ENCODE measurements around the gene AMELX. TPM values are rescaled to one million over a fixed set of nuclear protein-coding genes. Genes with fewer than 3 reads are reported as not detected.

The AMELX gene
- not detected in 2 replicates for polyA plus RNA-seq (2014; cell fraction: cytosol; rRNA removed)
- polyA plus RNA-seq (2014; cell fraction: nucleus; rRNA removed) = not detected in 2 replicates

GRCh38 chrX:11293113-11293512, at the start of gene AMELX:
AMELX (plus strand) TSS chrX:11293413; CDS start chrX:11294789, 1,376 bp downstream.
- DNase-seq (ENCODE audit: low spot score) = no peak

- DNase-seq (ENCODE audit: low spot score) = no peak
Measured at GRCh38 chrX:11244636-11245035, 48.6 kb upstream of the AMELX start.

DNA sequence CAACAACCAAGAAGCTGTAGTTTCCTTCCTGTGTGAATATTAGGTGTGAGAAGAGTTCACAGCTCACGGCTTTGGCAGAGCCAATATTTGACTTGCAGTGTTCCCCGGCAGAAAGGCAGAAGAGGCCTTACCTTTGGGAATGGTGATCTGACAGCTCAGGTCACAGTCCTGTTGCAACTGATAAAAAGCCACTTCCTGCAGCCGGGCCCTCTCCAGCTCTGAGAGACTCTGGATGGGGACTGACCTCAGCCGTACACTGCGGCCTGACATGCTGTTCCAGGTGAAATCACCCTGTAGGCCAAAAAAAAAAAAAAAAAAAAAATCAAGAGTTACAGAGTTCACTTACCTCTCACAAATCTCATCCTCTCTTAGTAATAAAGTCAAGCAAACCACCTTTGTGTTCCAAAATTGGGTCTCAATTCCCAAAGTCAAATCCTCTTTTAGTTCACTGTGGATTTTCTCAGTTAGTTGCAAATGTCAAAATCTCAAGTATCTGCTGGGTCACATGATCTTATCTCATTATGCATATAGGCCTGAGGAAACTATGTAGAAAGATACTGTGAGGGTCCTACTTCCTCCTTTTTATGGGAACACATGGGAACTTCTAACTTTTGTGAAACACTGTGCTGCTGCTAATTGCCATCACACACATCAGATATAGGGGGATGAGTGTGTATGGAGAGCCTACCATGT, 38.6 kb upstream of the AMELX start:
- no peak for DNase-seq (ENCODE audit: low spot score)

DNA sequence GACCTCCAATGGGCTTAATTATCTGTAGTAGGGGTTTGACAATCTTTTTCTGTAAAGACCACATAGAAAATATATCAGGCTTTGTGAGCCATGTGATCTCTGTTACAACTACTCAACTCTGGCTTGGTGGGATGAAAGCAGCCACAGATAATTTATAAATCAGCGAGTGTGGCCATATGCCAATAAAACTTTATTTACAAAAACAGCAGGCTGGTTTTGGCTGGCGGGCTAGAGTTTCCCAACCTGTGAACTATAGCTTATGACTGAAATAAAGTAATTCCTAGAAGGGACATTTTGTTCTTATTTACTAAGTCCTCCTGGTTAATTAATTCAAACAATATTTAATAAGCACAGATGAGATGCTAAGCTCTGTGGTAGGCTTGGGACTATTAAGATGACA, 35.9 kb upstream of the AMELX start:
- no peak for DNase-seq (ENCODE audit: low spot score)

GRCh38 chrX:11257711-11258110, 35.5 kb upstream of the AMELX start:
- DNase-seq (ENCODE audit: low spot score) = no peak

- DNase-seq (ENCODE audit: low spot score) = no peak
Measured at GRCh38 chrX:11259437-11259836, 33.8 kb upstream of the AMELX start.

GRCh38 chrX:11261260-11261659, 32.0 kb upstream of the AMELX start:
- DNase-seq (ENCODE audit: low spot score) = no peak

DNA sequence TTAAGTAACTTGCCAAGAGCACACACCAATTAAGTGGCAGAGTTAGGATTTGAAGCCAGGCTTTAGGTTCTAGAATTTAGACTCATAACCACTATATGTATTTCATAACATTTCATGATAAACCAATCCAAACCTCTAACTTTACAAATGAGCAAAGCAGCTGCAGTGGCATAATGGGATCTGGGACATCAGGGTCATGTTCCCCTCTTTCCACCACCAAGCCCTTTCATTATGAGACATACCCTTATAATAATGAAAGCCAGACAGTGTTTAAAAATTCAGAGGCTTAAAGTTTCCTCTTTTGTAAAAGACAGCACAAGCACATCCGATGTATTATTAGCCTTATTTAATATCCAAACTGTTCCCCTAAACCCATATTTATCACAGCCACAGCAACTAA, 28.3 kb upstream of the AMELX start:
- no peak for DNase-seq (ENCODE audit: low spot score)

GRCh38 chrX:11265352-11265751, 27.9 kb upstream of the AMELX start:
- no peak for DNase-seq (ENCODE audit: low spot score)

DNA sequence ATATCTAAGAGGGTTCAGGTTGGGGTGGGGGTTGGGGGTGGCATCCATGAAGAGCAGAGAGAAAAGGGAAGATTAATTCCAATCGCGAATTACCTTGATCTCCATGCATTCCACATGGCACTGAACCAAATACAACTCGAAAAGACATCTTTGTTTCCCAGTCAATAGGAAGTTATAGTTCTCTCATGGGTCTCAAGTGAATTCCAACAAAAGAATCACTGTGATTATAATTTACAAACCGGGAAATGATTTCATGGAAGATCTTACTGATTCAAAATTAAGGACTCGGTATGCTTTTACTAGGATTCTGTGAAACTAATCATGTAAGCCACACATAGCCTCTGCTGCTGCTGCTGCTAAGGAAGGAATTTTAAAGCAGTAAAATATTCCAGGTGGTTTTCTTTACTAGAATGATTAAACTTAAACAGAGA, 26.6 kb upstream of the AMELX start:
- DNase-seq (ENCODE audit: low spot score) = no peak

DNA sequence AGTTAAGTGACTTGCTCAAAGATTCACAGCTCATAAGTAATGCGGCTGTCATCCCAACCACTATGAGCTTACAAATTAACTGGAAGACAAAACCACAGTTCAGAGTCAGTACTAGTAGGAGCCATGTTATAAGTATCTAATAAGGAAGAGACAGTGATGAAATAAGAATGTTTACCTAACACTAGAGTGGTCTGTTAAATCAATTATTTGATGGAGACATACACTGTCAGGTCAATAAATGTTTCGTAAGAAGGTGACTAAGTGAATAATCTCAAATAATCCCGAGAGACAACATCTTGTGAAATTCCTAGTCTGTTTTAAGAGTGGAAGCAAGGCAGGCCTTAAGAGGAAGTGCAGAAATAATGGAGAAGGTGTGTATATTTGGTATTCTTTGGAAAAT, 25.8 kb upstream of the AMELX start:
- DNase-seq (ENCODE audit: low spot score) = no peak

DNA sequence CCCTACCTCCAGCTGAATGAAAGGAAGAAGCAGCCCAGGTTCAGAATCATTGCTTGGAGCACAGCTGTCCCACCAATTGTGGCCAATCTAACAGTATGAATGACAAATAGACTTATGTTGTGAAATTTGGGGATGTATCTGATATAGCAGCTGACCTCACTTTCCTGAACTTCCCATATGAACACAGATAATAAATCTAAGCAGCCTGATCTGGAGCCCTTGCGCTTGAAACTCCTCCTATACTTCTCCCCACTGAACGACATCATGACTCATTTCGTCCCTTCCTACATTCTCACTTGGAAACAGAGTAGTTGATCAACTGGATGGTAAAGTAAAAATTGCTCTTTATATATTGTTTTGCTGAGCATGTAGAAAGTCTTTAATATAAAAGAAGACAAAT, 24.2 kb upstream of the AMELX start:
- DNase-seq (ENCODE audit: low spot score) = no peak

GRCh38 chrX:11269996-11270395, 23.2 kb upstream of the AMELX start:
- DNase-seq (ENCODE audit: low spot score) = no peak

- DNase-seq (ENCODE audit: low spot score) = no peak
Measured at GRCh38 chrX:11272290-11272689, 20.9 kb upstream of the AMELX start.

GRCh38 chrX:11272863-11273262, 20.4 kb upstream of the AMELX start:
- DNase-seq (ENCODE audit: low spot score) = no peak

GRCh38 chrX:11273544-11273943, 19.7 kb upstream of the AMELX start:
- DNase-seq (ENCODE audit: low spot score) = no peak

DNA sequence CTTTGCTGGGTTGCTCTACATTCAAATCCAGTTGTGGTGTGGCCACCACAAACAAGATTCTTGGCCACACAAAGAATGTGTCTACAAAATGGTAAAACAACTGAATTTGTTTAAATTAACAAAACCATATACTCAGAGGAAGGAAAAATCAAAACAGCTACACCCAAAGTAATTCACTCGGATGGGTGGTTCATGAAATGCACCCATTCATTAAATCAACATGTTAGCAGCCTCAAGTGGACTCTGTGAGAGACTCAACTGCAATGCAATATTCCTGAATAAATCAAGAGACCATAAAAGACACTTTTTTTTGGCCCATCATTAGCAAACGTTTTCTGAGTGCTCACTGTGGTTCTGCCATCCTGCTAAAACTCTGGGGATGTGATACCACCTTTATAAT, 11.2 kb upstream of the AMELX start:
- no peak for DNase-seq (ENCODE audit: low spot score)

DNA sequence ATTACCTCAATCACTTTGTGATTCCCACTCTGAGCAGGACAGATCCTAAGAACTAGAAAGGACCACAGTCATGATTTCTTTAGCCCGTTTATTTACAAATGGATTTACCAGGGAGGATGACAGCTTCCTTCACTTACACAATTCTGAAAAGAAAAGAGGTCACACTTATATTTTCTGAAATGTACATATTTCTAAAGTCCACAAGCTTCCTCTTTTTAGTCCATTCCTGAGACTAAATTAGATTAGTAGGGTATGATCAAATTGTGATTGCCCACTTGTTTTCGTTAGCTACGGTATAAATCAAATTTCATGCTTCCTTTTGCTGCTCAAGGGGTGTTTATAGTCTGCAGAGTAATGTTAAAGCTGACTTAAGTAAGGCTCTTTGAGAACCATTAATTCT, 7.6 kb upstream of the AMELX start:
- DNase-seq (ENCODE audit: low spot score) = no peak

- DNase-seq (ENCODE audit: low spot score) = no peak
Measured at GRCh38 chrX:11287505-11287904, 5.7 kb upstream of the AMELX start.

GRCh38 chrX:11290416-11291102, 2.7 kb upstream of the AMELX start:
- no peak for DNase-seq (ENCODE audit: low spot score)

- no peak for DNase-seq (ENCODE audit: low spot score)
Measured at GRCh38 chrX:11296051-11296450, 2.8 kb downstream of the AMELX start.

- no peak for DNase-seq (ENCODE audit: low spot score)
Measured at GRCh38 chrX:11298600-11298999, 5.4 kb downstream of the AMELX start.

GRCh38 chrX:11304829-11305228, 11.6 kb downstream of the AMELX start:
- DNase-seq (ENCODE audit: low spot score) = no peak
